ENCODE results near the gene UMODL1. TPM values are rescaled to one million over a fixed set of nuclear protein-coding genes. Genes with fewer than 3 reads are reported as not detected.

UMODL1 gene
- total RNA-seq, 1 experiment from 2014 or later, result not detected

GRCh38 chr21:42120903-42121535 is 49.9 kb downstream of the UMODL1 start:
- no peak overlapping the region for H3K4me3 Mint-ChIP-seq (ENCODE audit: low read depth, unreplicated experiment)
- intact Hi-C loops (cut with micrococcal nuclease; ENCODE audit: unreplicated experiment), result no loop called here
- no peaks in the 10 kb centered on the region for H3K9me3 Mint-ChIP-seq (ENCODE audit: low read depth, unreplicated experiment)
- no peak overlapping the region for H3K27ac Mint-ChIP-seq (ENCODE audit: unreplicated experiment)
- peaks cover 7% of the 10 kb centered on the region for H3K4me1 Mint-ChIP-seq (ENCODE audit: low read depth, unreplicated experiment)
- no TSS peak for BruUV-seq (replicated peaks)
- DNase-seq, result no peak
- peaks cover 56% of the 10 kb centered on the region for H3K27me3 Mint-ChIP-seq (ENCODE audit: unreplicated experiment)
- TF ChIP-seq CTCF (IDR thresholded peaks at IDR 0.05; ENCODE audit: unreplicated experiment), result no peak
- no peaks in the 10 kb centered on the region for H3K36me3 Mint-ChIP-seq (ENCODE audit: insufficient read depth, unreplicated experiment)
- CTCF ChIA-PET, result interaction anchor here (0.8 kb wide), 1 partner anchor 168 kb away, joined by 3 read pairs; no protein-coding TSS in a partner anchor

- no peaks in the 10 kb centered on the region for H3K9me3 Mint-ChIP-seq (ENCODE audit: low read depth, unreplicated experiment)
- H3K4me1 Mint-ChIP-seq (ENCODE audit: low read depth, unreplicated experiment), result peaks cover 7% of the 10 kb centered on the region
- H3K36me3 Mint-ChIP-seq (ENCODE audit: insufficient read depth, unreplicated experiment), result no peaks in the 10 kb centered on the region
- DNase-seq, result no peak
- TF ChIP-seq CTCF (IDR thresholded peaks at IDR 0.05; ENCODE audit: unreplicated experiment), result no peak
- intact Hi-C loops (cut with micrococcal nuclease; ENCODE audit: unreplicated experiment), result no loop called here
- H3K27ac Mint-ChIP-seq (ENCODE audit: unreplicated experiment), result no peak overlapping the region
- CTCF ChIA-PET, result no interaction called here
- H3K27me3 Mint-ChIP-seq (ENCODE audit: unreplicated experiment), result peaks cover 56% of the 10 kb centered on the region
- BruUV-seq (replicated peaks), result no TSS peak
- H3K4me3 Mint-ChIP-seq (ENCODE audit: low read depth, unreplicated experiment), result no peak overlapping the region
These were observed 50.7 kb downstream of the UMODL1 start for GRCh38 chr21:42121794-42122193.

- no peak for DNase-seq
- H3K36me3 Mint-ChIP-seq (ENCODE audit: insufficient read depth, unreplicated experiment), result no peaks in the 10 kb centered on the region
- H3K4me3 Mint-ChIP-seq (ENCODE audit: low read depth, unreplicated experiment), result no peak overlapping the region
- TF ChIP-seq CTCF (IDR thresholded peaks at IDR 0.05; ENCODE audit: unreplicated experiment), result no peak
- no TSS peak for BruUV-seq (replicated peaks)
- no peak overlapping the region for H3K27ac Mint-ChIP-seq (ENCODE audit: unreplicated experiment)
- CTCF ChIA-PET, result interaction anchor here (0.6 kb wide), 1 partner anchor 170 kb away, joined by 3 read pairs; no protein-coding TSS in a partner anchor
- no peaks in the 10 kb centered on the region for H3K9me3 Mint-ChIP-seq (ENCODE audit: low read depth, unreplicated experiment)
- intact Hi-C loops (cut with micrococcal nuclease; ENCODE audit: unreplicated experiment), result no loop called here
- H3K27me3 Mint-ChIP-seq (ENCODE audit: unreplicated experiment), result peaks cover 50% of the 10 kb centered on the region
- peaks cover 2% of the 10 kb centered on the region for H3K4me1 Mint-ChIP-seq (ENCODE audit: low read depth, unreplicated experiment)
These were observed 51.3 kb downstream of the UMODL1 start for GRCh38 chr21:42122398-42122797.

- DNase-seq, result no peak
- Mint-ChIP-seq H3K36me3 (ENCODE audit: insufficient read depth, unreplicated experiment) (no peaks in the 10 kb centered on the region), H3K4me3 (ENCODE audit: low read depth, unreplicated experiment) (no peak overlapping the region), H3K27ac (ENCODE audit: unreplicated experiment) (no peak overlapping the region), H3K27me3 (ENCODE audit: unreplicated experiment) (peaks cover 46% of the 10 kb centered on the region), H3K9me3 (ENCODE audit: low read depth, unreplicated experiment) (no peaks in the 10 kb centered on the region), H3K4me1 (ENCODE audit: low read depth, unreplicated experiment) (no peaks in the 10 kb centered on the region)
- intact Hi-C loops (cut with micrococcal nuclease; ENCODE audit: unreplicated experiment), result no loop called here
- CTCF ChIA-PET, result interaction anchor here (0.6 kb wide), 1 partner anchor 169 kb away, joined by 3 read pairs; no protein-coding TSS in a partner anchor
- TF ChIP-seq CTCF (IDR thresholded peaks at IDR 0.05; ENCODE audit: unreplicated experiment), result no peak
- no TSS peak for BruUV-seq (replicated peaks)
These were observed 51.7 kb downstream of the UMODL1 start for GRCh38 chr21:42122808-42123207.
